ENCODE data around the gene EVPL.
"Not testable (repeated sequence)": the region's sequence is repeated elsewhere in the genome, so short reads cannot be mapped to it uniquely, and the experiment has no call there.

DNA sequence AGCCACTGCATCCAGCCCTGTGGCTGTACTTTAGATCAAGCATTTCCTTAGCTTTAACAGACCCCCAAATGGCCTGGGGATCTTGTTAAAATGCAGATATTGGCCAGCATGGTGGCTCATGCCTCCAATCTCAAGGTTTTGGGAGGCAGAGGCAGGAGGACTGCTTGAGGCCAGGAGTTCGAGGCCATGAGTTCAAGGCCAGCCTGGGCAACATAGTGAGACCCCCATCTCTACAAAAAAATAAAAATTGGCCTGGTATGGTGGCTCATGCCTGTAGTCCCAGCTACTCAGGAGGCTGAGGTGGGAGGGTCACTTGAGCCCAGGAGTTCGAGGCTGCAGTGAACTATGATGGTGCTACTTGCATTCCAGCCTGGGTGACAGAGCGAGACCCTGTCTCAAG is 15.8 kb upstream of the EVPL start:
- not testable (repeated sequence) for TF ChIP-seq POLR2A (IDR thresholded peaks at IDR 0.05; ENCODE audit: low read length); GATA1 (IDR thresholded peaks at IDR 0.05; ENCODE audit: low read depth, low read length)
